ENCODE measurements around the gene HPS1. TPM values are rescaled to one million over a fixed set of nuclear protein-coding genes. Genes with fewer than 3 reads are reported as not detected.

HPS1 gene
- total RNA-seq, 4 donors from 2014 or later: 51.4 to 74.4 (median 60.8) TPM

DNA sequence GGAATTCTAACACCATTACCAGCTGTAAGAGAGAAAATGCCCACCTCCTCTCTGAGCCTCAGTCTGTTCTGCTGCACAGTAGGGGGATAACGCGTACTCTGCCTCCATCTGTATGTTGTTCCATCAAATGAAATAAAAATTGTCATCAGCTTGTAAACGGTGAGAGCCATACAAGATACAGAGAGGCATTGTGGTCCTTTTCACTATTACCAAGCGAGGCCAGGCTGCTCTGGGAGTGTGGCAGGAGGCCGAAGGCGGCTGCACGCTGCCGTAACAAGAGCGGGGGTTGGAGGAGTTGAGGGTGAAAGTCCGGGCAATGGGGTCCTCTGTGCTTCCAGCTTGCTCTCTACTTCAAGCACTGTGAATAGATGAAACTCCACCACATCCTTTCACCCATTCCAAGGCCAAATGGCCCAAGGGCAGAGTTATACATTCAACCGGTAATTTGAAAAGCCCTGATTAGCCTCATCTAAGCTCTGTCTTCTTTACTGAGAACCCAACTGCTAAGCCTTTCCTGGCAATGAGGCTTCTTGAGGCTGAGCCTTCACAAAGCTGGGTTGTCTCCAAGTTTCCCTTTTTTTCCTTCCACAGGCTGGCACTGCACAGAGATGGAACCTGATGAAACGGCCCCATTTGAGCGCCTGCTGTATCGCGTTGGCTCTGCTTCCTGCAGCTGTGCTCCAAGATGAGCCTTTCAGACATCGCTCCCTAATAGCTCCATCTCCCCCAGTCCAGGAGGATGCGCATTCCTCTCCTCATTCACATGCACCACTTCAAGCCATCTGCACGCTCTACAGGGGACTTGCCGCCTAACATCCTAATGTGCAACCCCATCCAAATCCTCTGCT is 78.9 kb downstream of the HPS1 start:
- Histone ChIP-seq H3K27me3 (no peaks in the 10 kb centered on the region), H3K27ac (no peak overlapping the region), H3K36me3 (no peaks in the 10 kb centered on the region), H3K9me3 (no peaks in the 10 kb centered on the region), H3K4me3 (no peak overlapping the region), H3K4me1 (no peaks in the 10 kb centered on the region)
- no peak for ATAC-seq
- WGBS, 2 donors (ENCODE audit: low coverage in 1 of 2): 82 to 87% methylated on average over 13 to 17 of the region's 19 CpGs
- no peak for TF ChIP-seq POLR2AphosphoS5 (IDR thresholded peaks at IDR 0.05)
- no peak for TF ChIP-seq EP300 (IDR thresholded peaks at IDR 0.05)
- no peak for TF ChIP-seq CTCF (IDR thresholded peaks at IDR 0.05)
- TF ChIP-seq POLR2A (IDR thresholded peaks at IDR 0.05): no peak

Small RNA genes lying within 50 kb of the gene (small RNA-seq; reads per million reads assigned to genes)
- 0 reads per million in 4 donors for gene MIR4685

Other genes starting within 250 kb of the HPS1 start
- gene LOXL4, start 178.7 kb downstream of the HPS1 start, total RNA-seq: 10 to 100 TPM; 10.6 to 20.7 (median 16.3) TPM
- 10 to 100 TPM in 1 of 4 donors, 1 to 10 TPM in 3; 4.2 to 18.5 (median 7.4) TPM for gene PYROXD2, start 31.8 kb downstream of the HPS1 start, total RNA-seq